ENCODE measurements around the gene FBXO21. TPM values are rescaled to one million over a fixed set of nuclear protein-coding genes. Genes with fewer than 3 reads are reported as not detected.

The FBXO21 gene
- polyA plus RNA-seq, 1 donor = 24.9 TPM

DNA sequence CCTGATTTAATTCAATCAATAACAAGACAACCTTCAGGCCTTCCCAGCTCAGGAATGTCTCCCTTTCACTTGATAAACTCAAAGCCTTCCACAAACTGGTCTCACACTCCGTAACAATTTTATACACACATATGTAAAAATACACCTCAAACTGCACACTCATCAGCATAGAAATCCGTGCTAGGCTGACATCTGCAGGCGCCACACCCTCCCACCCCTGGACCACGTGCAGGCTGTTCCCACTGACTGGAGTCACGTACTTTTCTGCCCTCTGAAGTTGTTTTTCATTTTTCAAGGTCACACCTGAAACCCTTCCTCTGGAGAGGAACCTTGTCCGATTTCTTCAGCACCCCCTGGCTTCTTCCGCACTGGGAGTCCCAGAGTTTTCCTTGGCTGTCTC lies 27.6 kb downstream of the FBXO21 start:
- DNase-seq = no peak

DNA sequence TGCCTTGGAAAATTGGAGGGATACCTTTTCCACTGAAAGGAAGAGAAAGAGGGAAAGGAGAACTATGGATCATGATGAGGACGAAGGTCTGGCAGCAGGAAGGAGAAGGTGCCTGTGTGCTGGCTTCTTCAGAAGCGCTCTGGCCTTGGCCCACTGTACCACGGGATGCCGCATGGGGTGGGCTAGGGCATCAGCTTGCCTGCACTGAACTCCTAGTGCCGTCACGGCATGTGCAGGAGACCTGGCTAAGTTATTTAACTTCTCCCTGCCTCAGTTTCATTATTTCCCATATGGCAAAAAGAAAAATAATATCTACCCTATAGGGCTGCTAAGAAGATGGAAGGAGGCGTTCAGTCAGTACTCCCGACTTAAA lies 28.1 kb downstream of the FBXO21 start:
- DNase-seq = no peak

DNA sequence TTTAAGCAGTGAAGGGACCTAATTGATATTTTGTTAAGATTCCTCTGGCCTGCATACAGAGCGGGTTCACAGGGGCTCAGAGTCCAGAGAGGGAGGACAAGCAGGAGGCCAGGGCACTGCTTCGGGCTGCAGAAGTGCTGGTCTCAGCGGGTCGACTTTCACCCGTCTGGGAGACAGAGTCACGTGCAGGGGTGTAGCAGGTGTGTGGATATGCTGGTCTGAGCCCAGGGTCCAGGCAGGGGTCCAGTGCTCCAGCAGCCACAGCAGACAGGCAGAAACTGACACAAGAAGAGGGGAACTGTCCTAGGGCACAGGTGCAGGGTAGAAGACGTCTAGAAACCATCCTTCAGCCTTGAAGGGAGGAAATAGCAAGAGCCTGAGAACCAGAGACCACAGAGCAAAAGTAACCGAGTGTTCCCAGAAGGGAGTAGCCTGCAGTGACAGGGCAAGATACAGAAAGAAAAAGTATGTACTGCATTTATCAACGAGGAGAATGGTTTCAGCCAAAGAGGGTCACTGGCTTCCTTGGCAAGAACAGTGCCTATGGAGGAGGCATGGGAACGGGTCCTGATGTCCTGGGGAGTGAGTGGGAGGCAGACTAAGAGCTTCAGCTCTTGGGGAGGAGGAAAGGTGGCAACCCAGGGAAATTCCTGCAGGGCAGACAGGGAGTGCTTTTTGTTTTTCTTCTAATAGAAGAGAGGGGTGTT lies 28.7 kb downstream of the FBXO21 start:
- DNase-seq = no peak

DNA sequence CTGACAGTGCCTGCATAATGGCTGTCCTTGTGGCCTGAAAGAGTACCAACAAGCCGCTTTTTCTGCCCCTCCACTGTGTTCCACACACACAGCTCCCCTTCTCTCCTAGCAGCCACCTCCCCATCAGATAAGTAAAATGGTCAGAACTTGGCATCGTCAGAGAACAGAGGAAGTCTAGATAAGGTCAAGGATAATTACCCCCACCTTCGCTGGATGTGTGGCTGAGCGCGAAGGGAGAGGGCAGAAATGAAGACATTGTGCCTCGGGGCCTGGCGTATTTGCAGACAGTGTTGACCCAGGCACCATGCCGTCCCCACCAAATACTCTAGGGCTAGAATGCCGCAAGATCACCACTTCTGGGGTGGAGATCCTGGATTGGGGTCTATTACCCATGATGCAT lies 30.6 kb downstream of the FBXO21 start:
- DNase-seq = no peak

DNA sequence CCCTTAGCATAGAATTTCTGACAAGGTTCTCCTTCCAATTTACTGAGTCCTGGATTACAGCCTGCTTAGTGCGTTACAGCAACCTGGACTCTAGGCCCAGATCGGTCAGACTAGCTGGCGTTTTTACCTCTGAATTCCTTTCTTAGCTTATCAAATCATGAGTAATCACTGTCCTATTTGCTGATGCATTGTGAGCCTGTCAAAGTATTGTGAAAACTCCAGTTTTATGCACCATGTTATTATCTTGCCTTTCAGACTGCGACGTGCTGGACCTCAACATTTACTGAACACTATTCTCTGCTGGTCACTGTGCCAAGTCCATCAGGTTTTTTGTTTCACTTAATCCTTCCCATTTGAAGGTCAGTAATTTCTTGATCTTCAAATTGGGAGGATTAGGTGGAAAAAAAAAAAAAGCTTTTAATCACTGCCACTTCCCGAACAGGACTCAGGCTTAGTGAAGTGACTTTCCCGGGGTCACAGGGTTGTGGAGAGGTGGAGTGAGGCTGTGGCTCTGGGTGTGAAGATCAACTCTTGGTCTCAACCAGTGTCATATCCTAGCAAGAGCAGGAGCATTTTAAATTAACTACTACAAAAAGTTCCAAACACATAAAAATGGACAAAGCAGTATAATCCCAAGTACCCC lies 31.2 kb downstream of the FBXO21 start:
- DNase-seq = no peak

DNA sequence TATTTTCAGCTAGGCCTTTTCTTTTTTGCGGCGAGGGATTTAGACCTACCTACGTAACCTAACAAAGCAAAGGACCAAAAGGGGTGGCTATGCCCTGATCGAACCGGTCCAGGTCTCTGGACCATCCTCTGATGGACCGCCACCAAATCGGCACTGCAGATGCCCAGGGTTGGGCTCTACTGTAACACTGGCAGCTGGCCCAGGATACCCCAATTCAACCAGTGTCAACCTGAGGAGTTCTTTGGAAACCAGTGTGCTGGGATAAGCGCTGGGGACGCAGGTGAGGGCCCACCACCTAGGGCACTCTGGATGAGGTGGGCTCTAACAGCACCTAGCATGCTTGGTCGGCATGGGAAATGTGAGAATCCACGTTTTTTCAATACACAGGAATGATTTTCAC lies 32.2 kb downstream of the FBXO21 start:
- no peak for DNase-seq

DNA sequence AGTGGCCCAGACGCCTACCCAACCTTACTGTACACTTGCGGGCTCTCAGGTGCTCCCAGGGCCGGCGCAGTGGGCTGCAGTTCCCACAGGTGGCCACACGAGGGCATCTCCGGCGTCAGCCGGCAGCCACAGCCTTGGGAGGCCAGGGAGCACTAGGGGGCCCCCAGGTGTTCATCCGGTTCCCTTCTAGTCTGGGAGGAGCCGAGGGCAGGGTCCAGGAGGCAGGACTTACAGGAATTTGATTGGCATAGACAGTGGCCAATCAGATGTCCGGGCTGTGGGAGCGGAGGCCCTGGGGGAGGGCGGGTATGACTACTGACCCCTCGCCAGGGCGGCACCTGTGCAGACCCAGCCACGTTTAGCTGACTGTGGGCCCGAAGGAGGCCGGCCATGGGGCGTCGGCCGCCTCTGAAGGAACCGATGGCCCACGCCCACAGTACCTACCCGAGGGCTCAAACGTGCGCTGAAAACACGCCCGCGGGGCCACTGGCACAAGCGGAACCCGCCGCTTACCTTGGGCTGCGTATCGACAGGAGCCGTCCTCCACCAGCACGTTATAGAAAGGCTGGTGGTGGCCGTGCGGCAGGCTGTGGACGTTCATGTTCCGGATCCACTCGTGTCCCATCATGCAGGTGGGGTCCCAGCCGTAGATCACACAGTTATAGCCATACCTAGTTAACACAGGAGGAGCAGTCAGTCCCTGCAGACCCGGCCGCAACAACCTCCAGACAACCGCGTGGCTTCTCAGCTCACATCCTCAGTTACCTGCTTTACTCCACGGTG lies 34.8 kb downstream of the FBXO21 start:
- no peak for DNase-seq

DNA sequence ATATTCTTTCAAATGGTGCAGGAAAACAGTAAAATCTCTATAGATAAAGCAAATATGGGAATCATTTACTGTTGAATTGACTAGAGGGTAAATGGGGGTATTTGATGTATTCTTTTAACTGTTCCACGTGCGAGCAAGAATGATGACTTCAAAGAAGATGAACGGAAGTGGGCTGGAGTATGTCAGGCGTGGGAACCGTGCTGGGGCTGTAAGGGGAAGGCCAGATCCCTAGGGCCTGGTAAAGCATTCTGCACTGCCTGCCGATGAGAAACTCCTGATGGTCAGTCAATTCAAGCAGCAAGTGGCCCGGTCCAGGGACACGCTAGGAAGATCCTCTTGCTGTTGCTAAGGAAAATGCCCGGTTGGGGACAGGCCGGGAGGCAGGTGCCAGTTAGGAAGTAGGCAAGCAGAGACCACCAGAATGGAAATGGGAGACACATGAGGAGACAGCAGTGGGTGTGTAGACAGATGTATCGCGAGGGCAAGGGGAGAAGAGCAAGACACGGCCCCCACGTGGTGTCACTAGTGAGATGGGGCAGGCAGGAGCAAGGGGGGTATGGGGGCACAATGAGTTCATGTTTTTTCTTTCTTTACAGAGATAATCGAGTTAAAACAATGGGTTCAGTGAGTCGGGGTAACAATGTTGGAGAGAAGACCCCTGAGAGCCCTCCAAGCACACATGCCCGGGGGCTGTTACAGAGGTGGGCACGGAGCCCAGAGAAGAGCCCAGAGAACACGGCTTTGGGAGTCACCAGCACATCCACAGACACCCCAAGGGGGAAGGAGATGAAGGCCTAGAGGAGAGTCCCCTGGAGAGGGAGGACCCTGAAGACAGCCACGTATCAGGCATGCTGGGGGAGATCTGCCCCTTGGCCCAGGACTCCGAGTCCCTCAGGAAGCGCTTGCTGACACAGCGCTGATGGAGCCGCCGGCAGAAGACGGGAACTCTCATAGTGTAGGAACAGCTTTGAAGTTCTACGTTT lies 37.2 kb downstream of the FBXO21 start:
- no peak for DNase-seq

DNA sequence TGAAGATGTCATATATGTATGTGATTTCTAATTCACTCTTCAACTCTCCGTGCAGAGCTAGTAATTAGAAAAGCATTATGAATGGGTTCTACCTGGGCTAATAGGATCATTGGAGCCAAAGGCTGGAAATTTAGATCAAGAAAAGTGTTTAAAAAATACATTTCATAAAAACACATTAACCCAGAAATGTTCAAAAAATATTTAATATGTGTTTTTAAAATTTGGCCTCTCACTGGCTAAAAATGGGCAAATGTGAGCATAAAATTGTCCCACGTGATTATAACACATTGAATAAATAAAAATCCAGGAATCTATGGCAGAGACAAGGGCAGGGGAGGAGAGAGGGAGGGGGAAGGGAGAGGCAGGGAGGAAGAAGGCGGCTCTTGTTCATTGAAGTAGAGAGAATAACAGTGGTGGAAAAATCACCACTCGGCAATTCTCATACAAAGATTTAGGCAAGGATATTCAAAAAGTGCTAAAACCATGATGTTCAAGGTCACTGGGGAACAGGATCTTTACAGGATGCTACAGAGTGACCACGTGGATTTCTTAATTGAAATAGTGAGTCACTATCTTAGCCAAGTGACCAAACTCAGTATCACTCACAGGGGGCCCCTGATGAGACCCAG lies 38.8 kb downstream of the FBXO21 start:
- DNase-seq = no peak

DNA sequence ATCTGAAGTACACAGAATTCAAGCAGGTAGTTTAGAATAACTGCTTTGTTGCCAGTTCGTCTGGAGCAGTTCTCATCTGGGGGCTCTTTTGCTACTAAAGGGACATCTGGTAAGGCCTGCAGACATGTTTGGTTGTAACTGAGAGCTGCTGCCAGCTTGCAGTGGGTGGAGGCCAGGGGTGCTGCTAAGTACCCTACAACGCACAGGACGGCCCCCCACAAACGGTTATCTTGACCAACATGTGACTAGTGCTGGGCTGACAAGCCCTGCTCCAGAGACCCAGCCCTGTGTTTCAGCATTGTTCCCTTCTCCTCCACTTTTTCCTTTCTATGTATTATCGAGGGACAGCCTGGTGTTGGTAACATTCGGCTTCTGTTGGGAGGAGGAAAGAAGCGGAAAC lies 40.8 kb downstream of the FBXO21 start:
- no peak for DNase-seq

DNA sequence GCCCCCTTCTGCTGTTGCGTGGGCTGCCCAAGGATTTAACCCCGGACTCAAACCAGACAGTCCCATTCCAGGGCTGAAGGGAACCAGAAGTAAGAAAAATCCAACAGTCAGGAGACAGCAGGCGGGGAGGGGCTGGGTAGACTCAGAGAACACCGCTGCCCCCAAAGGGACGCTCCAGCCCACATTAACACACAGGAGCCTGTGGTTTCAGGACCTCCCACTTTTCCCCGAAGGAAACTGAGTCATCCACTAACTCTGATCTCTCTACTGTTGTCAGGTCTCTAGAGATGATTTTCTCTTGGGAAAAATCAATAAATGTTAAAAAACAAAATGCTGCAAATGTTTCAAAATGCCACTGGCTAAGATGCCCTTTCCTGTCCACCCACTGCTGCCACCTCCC lies 41.6 kb downstream of the FBXO21 start:
- no peak for DNase-seq

DNA sequence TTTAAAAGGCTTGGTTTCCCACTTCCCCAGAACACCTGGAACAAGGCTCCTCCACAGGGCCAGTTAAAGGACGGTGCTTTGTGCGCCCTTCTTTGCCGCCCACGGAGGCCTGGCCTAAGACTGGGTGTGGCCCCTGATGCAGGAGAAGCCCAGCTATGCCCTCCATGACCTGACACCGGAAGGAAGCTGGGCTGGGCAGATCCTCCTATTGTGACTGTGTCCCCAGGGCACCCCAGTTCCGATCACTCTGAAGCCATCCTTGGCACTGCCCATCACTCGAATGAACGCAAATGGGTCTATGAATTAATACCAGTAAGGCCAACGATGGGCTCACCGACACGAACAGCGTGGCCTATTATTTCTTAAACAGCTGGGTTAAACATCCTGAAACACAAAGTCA lies 42.6 kb downstream of the FBXO21 start:
- no peak for DNase-seq

DNA sequence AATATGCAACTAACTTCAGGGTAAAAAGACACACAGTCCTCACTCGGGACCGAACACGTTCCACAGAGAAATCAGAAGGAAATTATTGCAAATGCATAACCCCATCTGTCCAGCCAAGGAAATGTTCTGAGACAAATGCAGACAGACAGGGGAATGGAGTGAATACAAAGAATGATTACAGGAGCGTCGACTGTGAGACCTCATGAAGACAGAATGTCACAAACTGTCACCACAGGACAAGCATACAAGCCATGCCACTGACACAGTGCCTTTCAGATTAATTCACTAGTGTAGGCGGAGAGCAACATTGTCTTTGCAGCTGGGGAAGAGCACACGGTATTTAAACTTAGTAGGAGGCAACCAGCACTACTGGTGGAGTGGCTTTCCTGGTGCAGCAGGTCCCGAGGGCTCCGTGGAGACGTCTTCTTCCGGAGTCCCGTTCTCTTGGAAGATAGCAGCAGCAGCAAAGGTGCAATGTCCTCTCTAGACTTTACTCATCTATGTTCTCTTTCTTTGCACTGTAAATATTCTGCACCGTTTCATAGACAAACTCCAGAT lies 44.6 kb downstream of the FBXO21 start:
- no peak for DNase-seq

DNA sequence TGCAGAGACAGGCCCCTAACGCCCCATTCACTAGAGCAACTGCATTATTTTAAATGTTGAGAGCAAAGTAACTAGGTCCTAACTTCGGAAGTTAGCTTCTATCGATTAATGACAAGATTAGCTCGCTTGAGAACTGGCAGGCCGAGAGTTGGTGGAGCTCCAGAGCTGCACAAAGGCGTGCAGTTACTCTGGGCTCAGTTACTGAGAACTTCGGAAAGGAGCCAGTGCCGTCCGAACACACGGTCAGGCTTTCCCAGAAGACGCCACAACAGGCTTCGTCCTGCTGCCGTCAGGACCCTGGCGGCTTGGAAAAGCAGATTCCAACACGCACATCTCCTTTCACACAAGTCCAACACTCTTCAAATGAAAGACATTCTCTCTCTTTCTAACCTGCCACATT lies 45.7 kb downstream of the FBXO21 start:
- DNase-seq = no peak

DNA sequence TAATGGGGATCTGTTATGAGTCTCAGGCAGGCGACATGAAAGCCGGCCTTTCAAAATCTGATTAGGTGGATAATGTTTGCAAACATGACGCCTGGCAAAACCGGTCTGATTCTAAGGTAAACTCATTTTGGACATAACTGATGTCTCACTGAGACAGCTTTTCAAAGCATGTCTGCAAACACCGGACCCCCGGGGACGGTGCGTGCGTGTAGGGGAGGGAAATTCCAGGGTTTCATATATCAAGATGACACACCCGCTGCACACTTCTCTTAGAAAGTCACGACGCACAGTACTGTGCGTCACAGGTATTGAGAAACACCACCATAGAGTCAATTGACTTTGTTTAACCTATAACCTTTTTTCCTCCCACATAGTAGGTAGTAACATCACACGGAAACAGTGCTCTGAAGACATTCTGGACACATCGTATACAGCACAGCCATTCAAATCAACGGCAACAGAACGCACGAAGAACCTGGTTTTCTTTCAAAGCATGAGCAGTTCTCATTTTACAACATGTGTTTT lies 47.2 kb downstream of the FBXO21 start:
- DNase-seq = no peak

DNA sequence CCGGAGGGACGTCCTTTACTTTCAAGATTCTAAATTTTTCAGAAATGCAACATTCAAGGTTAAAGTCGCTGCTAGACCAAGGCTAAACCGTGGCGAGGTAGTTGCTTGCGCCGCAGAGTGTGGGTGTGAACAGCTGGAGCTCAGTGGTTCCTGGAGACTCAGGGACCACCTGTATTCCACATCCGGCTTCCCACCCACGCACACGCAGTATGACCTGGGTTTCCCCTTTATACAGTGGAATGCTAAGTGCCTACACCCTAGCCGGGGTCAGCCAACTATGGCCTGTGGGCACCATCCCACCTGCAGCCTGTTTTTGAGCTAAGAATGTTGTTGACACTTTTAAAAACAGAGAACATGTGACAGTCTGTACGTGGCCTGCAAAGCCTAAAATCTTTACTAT lies 48.2 kb downstream of the FBXO21 start:
- no peak for DNase-seq

DNA sequence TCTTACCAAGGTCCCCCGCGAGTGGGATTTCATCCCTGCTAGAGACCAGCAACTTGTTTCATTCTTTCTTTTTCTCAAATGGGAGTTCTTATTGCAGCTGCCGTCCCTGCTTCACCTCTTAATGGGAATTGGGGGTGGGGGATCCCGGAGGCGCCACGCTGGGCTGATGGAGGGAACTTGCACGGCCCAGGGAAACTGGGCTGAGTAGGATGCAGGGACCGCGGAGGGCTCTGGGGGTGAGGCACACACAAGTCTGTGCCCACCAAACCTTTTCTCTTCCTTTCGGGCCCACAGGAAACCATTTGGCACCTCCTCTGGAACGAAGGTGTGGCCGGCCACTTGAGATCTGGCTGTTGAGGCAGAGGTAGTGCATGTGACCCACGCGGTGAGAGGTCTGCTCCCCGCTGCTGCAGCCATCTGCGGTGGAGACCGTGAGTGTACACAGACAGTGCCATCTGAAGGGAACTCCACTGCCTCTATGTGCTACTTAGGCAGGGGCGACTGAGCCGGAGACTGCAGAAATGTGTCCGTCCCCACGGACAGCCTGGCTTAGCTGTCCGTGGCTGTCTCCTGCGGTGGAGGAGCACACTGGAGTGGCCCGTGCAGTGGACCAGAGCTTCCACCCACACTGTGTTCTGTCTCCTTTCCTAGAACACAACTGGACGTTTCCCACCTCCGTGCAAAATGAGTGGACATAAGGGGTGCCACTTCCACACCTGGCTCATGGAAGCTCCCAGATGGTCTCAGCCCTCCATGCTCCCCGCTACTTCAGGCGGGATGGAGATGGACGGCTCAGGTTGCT lies 49.0 kb downstream of the FBXO21 start:
- DNase-seq = no peak

DNA sequence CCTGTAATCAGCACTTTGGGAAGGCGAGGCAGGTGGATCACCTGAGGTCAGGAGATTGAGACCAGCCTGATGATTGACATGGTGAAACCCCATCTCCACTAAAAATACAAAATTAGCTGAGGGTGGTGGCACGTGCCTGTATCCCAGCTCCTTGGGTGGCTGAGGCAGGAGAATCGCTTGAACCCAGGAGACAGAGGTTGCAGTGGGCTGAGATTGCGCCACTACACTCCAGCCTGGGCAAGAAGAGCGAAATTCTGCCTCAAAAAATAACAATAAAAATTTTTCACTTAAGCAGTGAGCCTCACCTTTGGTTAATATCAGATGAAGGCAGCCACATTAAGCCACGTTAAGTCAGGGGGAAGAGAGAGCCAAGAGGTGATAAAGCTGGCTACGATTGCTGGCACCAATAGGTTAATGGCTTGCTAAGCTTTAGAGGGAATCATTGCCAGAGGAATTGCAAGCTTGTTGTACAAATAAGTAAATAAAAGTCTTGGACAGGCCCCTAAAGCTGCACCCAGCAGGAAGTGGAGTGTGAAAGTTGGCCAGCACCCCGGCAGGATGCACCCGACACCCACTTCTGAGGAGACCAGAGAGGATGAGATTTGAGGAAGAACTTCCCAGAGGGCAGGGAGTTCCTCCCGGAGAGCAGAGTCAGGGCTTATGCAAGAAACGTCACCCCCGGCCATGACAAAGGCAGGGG lies 49.7 kb downstream of the FBXO21 start:
- DNase-seq = no peak

DNA sequence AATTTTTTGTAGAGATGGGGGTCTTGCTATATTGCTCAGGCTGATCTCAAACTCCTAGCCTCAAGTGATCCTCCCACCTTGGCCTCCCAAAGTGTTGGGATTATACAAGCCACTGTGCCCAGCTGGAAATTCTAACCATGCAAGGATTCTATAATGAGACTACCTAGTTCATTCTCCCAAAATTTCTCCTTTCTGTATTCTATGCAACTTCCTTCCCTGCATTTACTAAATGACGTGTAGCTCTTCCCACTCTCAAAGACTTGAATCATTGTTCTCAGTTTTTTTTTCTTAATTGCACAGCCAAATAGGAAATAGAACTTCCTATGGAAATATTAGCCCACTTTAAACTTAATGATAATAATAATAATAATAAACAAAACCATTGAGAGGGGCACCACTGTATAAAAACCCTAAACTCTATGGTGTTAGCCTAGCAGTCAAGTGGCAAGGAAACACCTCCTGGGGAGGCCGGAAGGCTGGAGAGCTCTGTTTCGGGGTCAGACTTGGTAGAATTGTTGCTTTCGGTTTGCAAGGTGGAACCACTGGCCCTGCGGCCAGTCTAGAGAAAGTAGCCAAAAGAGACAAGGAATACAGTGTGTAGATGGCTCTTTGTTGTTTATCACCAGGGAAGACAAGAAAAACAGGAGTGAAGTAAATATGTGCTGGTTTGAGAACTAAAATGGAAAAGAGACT lies 51.1 kb downstream of the FBXO21 start:
- no peak for DNase-seq
